NB4 (cell line): Measurements from ENCODE around the gene ASB12.

Source experiments
- DNase-seq: peaks from one replicate; pipeline ENCODE4 v3.0.0; 2010; ENCODE audit warnings: low read depth
- H3K4me3 ChIP-seq: one replicate; pipeline ENCODE4 v1.5.1; 2011; ENCODE audit warnings: mild to moderate bottlenecking, low read depth, low read length, moderate library complexity
- CTCF ChIP-seq: IDR thresholded peaks from one replicate; pipeline ENCODE4 v1.5.1; 2012; ENCODE audit warnings: low read depth, low read length
- MAX ChIP-seq: IDR thresholded peaks from 2 replicates; pipeline ENCODE4 v1.6.1; 2011; ENCODE audit warnings: low read depth, low read length
- MYC ChIP-seq: IDR thresholded peaks from 2 replicates; pipeline ENCODE4 v1.6.1; 2011; ENCODE audit warnings: low read depth, low read length
- POLR2A ChIP-seq: IDR thresholded peaks from 2 replicates; pipeline ENCODE4 v1.6.1; 2011; ENCODE audit warnings: mild to moderate bottlenecking; ENCODE audit not compliant: insufficient read length; ENCODE audit errors: extremely low read depth

ASB12 gene

GRCh38 chrX:64198036-64198435, 32.4 kb downstream of the ASB12 start:
- no peak overlapping the region for H3K4me3 ChIP-seq
- no peak for DNase-seq
- TF ChIP-seq CTCF (no peak), POLR2A (no peak), MYC (no peak), MAX (no peak)

- no peak for TF ChIP-seq MYC
- TF ChIP-seq POLR2A: no peak
- no peak for TF ChIP-seq MAX
- TF ChIP-seq CTCF: no peak
- no peak overlapping the region for H3K4me3 ChIP-seq
- DNase-seq: no peak
These were observed 33.8 kb downstream of the ASB12 start for GRCh38 chrX:64196606-64197005.

GRCh38 chrX:64195862-64196261, 34.5 kb downstream of the ASB12 start:
- DNase-seq: no peak
- no peak overlapping the region for H3K4me3 ChIP-seq
- TF ChIP-seq MYC (no peak), POLR2A (no peak), MAX (no peak), CTCF (no peak)

GRCh38 chrX:64192673-64193072, 37.7 kb downstream of the ASB12 start:
- DNase-seq: no peak
- no peak overlapping the region for H3K4me3 ChIP-seq
- TF ChIP-seq POLR2A (no peak), MYC (no peak), MAX (no peak), CTCF (no peak)

- no peak overlapping the region for H3K4me3 ChIP-seq
- no peak for DNase-seq
- TF ChIP-seq MAX: no peak
- no peak for TF ChIP-seq MYC
- no peak for TF ChIP-seq POLR2A
- no peak for TF ChIP-seq CTCF
These were observed 38.4 kb downstream of the ASB12 start for GRCh38 chrX:64192040-64192439.

- no peak for DNase-seq
- no peak overlapping the region for H3K4me3 ChIP-seq
- TF ChIP-seq MYC (no peak), POLR2A (no peak), CTCF (no peak), MAX (no peak)
These were observed 39.0 kb downstream of the ASB12 start for GRCh38 chrX:64191281-64192010.
